ENCODE results near the gene SCN2A.
"Not testable (repeated sequence)": the region's sequence is repeated elsewhere in the genome, so short reads cannot be mapped to it uniquely, and the experiment has no call there.

Gene SCN2A

DNA sequence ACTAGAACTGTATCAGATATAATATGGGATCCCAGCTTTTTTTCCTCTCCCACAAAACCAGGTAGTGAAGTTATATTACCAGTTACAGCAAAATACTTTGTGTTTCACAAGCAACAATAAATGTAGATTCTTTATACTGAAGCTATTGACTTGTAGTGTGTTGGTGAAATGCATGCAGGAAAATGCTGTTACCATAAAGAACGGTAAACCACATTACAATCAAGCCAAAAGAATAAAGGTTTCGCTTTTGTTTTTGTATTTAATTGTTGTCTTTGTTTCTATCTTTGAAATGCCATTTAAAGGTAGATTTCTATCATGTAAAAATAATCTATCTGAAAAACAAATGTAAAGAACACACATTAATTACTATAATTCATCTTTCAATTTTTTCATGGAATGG is 152.6 kb downstream of the SCN2A start:
- no peak overlapping the region for H3K4me3 ChIP-seq (ENCODE audit: low read depth, low read length)
- no peak for DNase-seq (ENCODE audit: low read depth)
- no peak for TF ChIP-seq POLR2A (IDR thresholded peaks at IDR 0.05; ENCODE audit: extremely low read depth, insufficient read length)
- TF ChIP-seq, protein P1, sequence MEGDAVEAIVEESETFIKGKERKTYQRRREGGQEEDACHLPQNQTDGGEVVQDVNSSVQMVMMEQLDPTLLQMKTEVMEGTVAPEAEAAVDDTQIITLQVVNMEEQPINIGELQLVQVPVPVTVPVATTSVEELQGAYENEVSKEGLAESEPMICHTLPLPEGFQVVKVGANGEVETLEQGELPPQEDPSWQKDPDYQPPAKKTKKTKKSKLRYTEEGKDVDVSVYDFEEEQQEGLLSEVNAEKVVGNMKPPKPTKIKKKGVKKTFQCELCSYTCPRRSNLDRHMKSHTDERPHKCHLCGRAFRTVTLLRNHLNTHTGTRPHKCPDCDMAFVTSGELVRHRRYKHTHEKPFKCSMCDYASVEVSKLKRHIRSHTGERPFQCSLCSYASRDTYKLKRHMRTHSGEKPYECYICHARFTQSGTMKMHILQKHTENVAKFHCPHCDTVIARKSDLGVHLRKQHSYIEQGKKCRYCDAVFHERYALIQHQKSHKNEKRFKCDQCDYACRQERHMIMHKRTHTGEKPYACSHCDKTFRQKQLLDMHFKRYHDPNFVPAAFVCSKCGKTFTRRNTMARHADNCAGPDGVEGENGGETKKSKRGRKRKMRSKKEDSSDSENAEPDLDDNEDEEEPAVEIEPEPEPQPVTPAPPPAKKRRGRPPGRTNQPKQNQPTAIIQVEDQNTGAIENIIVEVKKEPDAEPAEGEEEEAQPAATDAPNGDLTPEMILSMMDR (IDR thresholded peaks at IDR 0.05; ENCODE audit: low read depth, low read length): no peak
- TF ChIP-seq MYC (IDR thresholded peaks at IDR 0.05; ENCODE audit: low read depth, low read length): no peak
- TF ChIP-seq, protein P2, sequence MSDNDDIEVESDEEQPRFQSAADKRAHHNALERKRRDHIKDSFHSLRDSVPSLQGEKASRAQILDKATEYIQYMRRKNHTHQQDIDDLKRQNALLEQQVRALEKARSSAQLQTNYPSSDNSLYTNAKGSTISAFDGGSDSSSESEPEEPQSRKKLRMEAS (IDR thresholded peaks at IDR 0.05; ENCODE audit: low read depth, low read length): no peak

DNA sequence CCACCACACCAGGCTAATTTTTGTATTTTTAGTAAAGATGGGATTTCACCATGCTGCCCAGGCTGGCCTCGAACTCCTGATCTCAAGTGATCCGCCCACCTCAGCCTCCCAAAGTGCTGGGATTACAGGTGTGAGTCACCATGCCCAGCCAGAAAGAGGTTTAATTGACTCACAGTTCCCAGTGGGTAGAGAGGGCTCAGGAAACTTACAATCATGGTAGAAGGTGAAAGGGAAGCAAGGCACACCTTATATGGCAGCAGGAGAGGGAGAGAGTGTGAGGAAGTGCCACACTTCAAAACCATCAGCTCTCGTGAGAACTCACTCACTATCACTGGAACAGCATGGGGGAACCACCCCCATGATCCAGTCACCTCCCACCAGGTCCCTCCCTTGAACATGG is 159.4 kb downstream of the SCN2A start:
- not testable (repeated sequence) for H3K4me3 ChIP-seq (ENCODE audit: low read depth, low read length); DNase-seq (ENCODE audit: low read depth)

DNA sequence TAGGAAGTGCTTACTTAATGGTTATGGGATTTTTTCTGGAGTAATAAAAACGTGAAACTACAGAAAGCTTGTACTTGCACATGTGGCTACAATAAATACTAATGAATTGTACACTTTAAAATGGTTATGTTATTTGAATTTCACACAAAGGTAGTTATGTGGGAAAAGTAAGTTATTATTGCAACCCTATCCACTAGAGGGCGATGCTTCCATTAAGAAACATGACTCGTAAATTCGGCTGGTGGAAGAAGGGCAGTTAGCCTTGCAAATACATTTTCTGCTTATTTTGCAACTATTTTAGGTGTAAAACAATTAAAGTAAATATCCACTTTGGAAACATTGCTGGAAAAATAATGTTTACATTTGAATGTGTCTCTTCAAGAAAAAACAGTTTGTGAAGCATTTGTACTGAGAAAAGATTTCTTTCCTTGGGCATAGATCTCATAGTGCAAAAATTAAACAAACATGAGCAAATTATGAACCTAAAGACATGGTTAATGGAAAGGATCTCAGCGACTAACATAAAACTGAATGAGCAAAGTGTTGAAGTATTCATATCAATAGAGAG is 162.2 kb downstream of the SCN2A start:
- TF ChIP-seq, protein P2 (IDR thresholded peaks at IDR 0.05; ENCODE audit: low read depth, low read length): no peak
- TF ChIP-seq, protein P1 (IDR thresholded peaks at IDR 0.05; ENCODE audit: low read depth, low read length): peak; percentile 62
- DNase-seq (ENCODE audit: low read depth): peak; percentile 78
- H3K4me3 ChIP-seq (ENCODE audit: low read depth, low read length): no peak overlapping the region

DNA sequence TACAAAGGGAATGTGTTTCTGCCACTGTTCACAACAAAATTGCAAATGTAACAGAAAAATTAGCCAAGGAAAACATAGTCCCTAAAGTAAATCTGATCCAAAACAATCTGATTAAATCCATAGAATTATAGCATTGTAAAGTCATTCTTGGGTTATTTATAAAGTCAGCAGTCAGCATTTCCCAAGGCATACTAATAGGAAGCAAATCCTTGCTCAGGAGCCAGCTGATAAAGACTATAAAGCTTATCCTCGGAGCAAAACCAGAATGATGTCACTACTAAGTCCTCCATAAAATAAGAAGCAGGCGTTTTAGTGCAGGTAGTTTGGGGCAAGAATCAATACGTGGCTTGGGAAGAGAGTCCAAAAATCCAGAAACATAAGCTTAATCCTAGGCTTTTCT is 162.9 kb downstream of the SCN2A start:
- TF ChIP-seq, protein P2 (IDR thresholded peaks at IDR 0.05; ENCODE audit: low read depth, low read length): no peak
- TF ChIP-seq, protein P1 (IDR thresholded peaks at IDR 0.05; ENCODE audit: low read depth, low read length): no peak
- TF ChIP-seq POLR2A (IDR thresholded peaks at IDR 0.05; ENCODE audit: extremely low read depth, insufficient read length): no peak
- DNase-seq (ENCODE audit: low read depth): no peak
- H3K4me3 ChIP-seq (ENCODE audit: low read depth, low read length): no peak overlapping the region

DNA sequence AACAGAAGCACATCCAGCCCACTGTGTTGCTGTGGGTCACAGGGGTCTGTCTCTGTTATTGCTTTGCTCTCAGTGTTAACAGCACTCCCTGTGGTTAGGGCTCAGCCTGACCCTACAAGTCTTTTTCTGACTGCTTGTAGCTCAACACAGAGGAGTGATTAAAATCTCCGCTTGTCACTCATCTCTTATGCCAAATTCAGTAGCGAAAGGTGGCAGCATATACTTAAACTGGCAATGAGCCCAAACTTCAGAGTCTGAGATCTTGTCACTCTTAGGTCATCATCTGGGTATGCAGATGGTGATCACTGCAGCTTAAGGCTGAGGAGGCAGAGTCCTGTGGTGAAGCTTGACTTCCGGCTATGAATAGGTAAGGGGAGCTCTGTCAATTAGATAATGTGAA is 167.0 kb downstream of the SCN2A start:
- TF ChIP-seq, protein P1 (IDR thresholded peaks at IDR 0.05; ENCODE audit: low read depth, low read length): no peak
- TF ChIP-seq POLR2A (IDR thresholded peaks at IDR 0.05; ENCODE audit: extremely low read depth, insufficient read length) (no peak), MYC (IDR thresholded peaks at IDR 0.05; ENCODE audit: low read depth, low read length) (no peak)
- TF ChIP-seq, protein P2 (IDR thresholded peaks at IDR 0.05; ENCODE audit: low read depth, low read length): no peak
- DNase-seq (ENCODE audit: low read depth): no peak
- H3K4me3 ChIP-seq (ENCODE audit: low read depth, low read length): no peak overlapping the region

DNA sequence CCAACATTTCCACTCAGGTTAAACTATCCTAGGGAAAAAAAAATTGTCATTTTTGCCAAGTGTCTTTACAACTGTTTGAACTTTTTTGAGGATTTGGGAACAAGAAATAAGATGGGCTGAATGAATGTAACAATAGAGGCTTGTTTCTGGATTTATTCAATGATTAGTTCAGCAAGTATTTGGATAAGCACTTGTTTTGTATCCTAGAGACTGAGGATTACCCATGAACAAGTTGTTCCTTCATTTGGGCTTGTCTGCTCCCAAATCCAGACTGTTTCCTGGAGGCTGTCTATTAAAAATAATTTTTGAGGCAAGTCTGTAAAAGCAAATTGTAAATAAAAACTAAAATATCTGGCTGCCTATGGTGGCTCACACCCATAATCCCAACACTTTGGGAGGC is 168.3 kb downstream of the SCN2A start:
- no peak for DNase-seq (ENCODE audit: low read depth)
- no peak for TF ChIP-seq POLR2A (IDR thresholded peaks at IDR 0.05; ENCODE audit: extremely low read depth, insufficient read length)
- TF ChIP-seq, protein P2 (IDR thresholded peaks at IDR 0.05; ENCODE audit: low read depth, low read length): no peak
- TF ChIP-seq, protein P1 (IDR thresholded peaks at IDR 0.05; ENCODE audit: low read depth, low read length): no peak
- no peak for TF ChIP-seq MYC (IDR thresholded peaks at IDR 0.05; ENCODE audit: low read depth, low read length)
- H3K4me3 ChIP-seq (ENCODE audit: low read depth, low read length): no peak overlapping the region

Measured in NB4 (cell line).